WTC11 (cell line): Measurements from ENCODE around the gene OPTC.

Experiments used
- JAZF1 ChIP-seq: fragments of 250-450 bp; sonication (Bioruptor Pico); IDR thresholded peaks from 2 replicates; pipeline ENCODE4 v1.9.0; 2021; ENCODE audit warnings: moderate library complexity, mild to moderate bottlenecking, inconsistent platforms
- TF ChIP-seq, protein P1 (sequence below): sonication (generic); formaldehyde crosslinking; IDR thresholded peaks from 2 replicates; pipeline ENCODE4 v1.8.1; 2022; ENCODE audit warnings: missing genetic modification reagents, borderline replicate concordance
- TF ChIP-seq, protein P2 (sequence below): fragments of 200-600 bp; IDR thresholded peaks from 2 replicates; pipeline ENCODE4 v1.8.0; 2022; ENCODE audit warnings: antibody characterized with exemption
- TF ChIP-seq, protein P3 (sequence below): sonication (generic); formaldehyde crosslinking; IDR thresholded peaks from 2 replicates; pipeline ENCODE4 v1.8.0; 2022; ENCODE audit warnings: mild to moderate bottlenecking, missing genetic modification reagents

DNA sequence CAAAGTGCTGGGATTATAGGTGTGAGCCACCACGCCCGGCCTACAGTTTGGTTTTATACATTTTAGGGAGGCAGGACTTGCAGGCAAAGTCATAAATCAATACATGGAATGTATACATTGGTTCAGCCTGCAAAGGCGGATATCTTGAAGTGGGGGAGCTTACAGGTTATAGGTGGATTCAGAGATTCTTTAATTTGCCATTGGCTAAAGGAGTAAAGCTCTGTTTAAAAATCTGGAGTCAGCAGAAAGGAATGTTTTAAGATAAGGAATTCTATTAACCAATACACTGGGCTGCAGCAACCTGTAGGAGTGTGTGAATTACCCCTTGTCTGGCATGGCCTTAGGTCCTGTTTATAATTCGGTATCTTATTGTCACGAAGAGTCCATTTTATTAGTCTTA is 57.6 kb downstream of the OPTC start:
- TF ChIP-seq, protein P1, sequence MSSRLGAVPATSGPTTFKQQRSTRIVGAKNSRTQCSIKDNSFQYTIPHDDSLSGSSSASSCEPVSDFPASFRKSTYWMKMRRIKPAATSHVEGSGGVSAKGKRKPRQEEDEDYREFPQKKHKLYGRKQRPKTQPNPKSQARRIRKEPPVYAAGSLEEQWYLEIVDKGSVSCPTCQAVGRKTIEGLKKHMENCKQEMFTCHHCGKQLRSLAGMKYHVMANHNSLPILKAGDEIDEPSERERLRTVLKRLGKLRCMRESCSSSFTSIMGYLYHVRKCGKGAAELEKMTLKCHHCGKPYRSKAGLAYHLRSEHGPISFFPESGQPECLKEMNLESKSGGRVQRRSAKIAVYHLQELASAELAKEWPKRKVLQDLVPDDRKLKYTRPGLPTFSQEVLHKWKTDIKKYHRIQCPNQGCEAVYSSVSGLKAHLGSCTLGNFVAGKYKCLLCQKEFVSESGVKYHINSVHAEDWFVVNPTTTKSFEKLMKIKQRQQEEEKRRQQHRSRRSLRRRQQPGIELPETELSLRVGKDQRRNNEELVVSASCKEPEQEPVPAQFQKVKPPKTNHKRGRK: no peak
- no peak for TF ChIP-seq JAZF1
- TF ChIP-seq, protein P2, sequence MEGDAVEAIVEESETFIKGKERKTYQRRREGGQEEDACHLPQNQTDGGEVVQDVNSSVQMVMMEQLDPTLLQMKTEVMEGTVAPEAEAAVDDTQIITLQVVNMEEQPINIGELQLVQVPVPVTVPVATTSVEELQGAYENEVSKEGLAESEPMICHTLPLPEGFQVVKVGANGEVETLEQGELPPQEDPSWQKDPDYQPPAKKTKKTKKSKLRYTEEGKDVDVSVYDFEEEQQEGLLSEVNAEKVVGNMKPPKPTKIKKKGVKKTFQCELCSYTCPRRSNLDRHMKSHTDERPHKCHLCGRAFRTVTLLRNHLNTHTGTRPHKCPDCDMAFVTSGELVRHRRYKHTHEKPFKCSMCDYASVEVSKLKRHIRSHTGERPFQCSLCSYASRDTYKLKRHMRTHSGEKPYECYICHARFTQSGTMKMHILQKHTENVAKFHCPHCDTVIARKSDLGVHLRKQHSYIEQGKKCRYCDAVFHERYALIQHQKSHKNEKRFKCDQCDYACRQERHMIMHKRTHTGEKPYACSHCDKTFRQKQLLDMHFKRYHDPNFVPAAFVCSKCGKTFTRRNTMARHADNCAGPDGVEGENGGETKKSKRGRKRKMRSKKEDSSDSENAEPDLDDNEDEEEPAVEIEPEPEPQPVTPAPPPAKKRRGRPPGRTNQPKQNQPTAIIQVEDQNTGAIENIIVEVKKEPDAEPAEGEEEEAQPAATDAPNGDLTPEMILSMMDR: no peak
- TF ChIP-seq, protein P3, sequence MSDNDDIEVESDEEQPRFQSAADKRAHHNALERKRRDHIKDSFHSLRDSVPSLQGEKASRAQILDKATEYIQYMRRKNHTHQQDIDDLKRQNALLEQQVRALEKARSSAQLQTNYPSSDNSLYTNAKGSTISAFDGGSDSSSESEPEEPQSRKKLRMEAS (CRISPR knock-in tag): no peak
